GM18861 (cell line): Measurements from ENCODE around the gene SVEP1.

Experiments
- ATAC-seq: cut with Tn5 transposase; IDR thresholded peaks from one replicate; pipeline ENCODE4 v1.9.1; 2021; ENCODE audit not compliant: unreplicated experiment

Gene SVEP1

GRCh38 chr9:110528645-110529044 is 50.9 kb downstream of the SVEP1 start:
- ATAC-seq: no peak

GRCh38 chr9:110526426-110526825 is 53.1 kb downstream of the SVEP1 start:
- ATAC-seq: no peak

DNA sequence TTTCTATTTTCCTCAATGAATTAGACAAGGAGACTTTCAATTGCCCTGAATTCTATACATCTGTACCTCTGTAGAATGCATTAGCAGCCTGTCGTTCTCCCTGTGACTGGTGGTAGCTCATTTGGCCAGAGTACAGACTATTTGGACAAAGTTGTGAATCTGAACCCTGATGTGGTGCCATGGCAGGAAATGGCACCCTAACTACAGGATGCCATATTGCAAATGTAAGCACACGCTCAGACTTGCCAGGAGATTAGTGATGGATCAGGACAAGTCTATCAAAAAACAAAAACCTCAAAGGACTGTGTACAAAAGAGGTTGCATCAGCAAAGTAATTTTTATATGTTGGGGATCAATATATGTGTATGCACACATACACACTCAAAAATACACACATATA is 58.3 kb downstream of the SVEP1 start:
- no peak for ATAC-seq

GRCh38 chr9:110520120-110520701 is 59.3 kb downstream of the SVEP1 start:
- ATAC-seq: no peak

GRCh38 chr9:110517483-110517882 is 62.1 kb downstream of the SVEP1 start:
- no peak for ATAC-seq

DNA sequence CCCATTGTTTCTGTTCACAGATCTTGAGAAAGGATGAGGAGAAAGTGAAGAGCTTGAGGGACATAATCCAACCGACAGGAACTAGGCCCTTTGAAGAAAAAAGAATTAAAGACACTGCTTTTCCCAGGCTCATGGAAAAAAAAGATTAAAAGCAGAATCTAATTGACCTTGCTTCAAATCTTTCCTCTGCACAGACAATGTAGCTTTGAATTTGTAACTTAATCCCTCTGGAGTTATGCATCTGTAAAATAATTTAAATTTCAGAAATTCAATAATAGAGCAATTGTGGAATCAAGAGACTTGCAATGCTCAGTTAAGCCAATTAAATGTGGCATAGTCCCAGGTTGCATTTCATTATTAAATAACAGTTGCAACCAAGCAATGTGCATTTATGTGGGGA is 64.6 kb downstream of the SVEP1 start:
- no peak for ATAC-seq

GRCh38 chr9:110512817-110513216 is 66.7 kb downstream of the SVEP1 start:
- no peak for ATAC-seq

GRCh38 chr9:110509792-110510191 is 69.7 kb downstream of the SVEP1 start:
- no peak for ATAC-seq

GRCh38 chr9:110502842-110503241 is 76.7 kb downstream of the SVEP1 start:
- ATAC-seq: no peak

- no peak for ATAC-seq
Measured at GRCh38 chr9:110499608-110500007, 79.9 kb downstream of the SVEP1 start.

- no peak for ATAC-seq
Measured at GRCh38 chr9:110487196-110487595, 92.3 kb downstream of the SVEP1 start.

DNA sequence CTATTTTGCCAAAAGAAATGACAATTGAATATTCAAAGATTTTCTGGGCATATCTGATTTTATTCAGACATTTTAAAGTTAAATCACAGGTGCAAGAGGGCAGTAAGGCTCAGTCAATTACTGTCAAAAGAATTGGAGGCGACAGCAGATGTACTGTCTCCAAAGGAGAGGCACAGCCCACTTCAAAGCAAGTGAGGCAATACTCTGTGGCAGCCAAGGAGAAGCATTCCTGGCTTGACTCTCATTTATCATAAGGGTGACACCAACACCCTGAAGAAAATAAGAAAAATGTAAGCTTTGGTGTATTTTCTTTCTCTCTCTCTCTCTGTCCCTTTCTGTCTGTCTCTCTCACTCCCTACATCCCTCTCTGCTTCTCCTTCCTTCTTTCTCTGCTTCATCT is 93.3 kb downstream of the SVEP1 start:
- ATAC-seq: no peak

- no peak for ATAC-seq
Measured at GRCh38 chr9:110479481-110479880, 100.1 kb downstream of the SVEP1 start.

GRCh38 chr9:110476251-110476650 is 103.3 kb downstream of the SVEP1 start:
- no peak for ATAC-seq

DNA sequence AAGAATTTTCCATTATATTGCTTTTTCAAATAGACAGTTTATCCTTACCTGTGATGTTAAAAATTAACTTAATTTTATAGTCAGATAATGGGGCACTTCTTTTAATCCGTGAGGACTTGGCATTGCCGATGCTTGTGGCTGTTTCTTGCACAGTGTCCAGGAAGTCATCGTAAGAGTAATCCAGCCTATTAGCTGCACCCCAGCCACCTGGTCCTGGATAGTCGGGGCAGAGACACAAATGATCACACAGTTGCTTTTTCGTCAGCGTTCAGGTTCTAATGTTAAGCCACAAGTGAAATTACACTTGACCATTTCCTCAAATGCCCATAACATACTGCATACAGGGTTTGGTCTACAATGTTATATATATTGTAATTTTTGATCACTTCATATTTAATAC is 107.4 kb downstream of the SVEP1 start:
- ATAC-seq: no peak

GRCh38 chr9:110468950-110469349 is 110.6 kb downstream of the SVEP1 start:
- ATAC-seq: no peak

- ATAC-seq: no peak
Measured at GRCh38 chr9:110465190-110465589, 114.4 kb downstream of the SVEP1 start.

DNA sequence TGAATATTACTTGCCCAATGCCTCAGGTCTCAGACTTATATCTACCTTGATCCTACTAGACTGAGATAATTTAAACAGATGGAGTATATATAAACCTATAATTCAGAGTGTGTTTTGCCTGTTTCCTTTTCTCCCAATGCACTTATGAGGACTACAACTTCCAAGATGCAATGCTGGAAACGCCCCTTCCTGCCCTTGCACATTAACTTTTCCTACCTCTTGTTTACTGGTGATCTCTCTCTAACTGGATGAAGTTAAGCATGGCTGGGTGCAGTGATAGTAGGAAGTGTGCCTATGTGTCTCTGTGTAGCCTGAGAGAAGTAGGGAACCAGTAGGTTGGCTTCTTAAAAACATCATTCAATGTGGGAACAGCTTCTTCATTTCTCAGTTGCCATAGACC is 115.2 kb downstream of the SVEP1 start:
- no peak for ATAC-seq

- ATAC-seq: no peak
Measured at GRCh38 chr9:110463499-110463898, 116.0 kb downstream of the SVEP1 start.

DNA sequence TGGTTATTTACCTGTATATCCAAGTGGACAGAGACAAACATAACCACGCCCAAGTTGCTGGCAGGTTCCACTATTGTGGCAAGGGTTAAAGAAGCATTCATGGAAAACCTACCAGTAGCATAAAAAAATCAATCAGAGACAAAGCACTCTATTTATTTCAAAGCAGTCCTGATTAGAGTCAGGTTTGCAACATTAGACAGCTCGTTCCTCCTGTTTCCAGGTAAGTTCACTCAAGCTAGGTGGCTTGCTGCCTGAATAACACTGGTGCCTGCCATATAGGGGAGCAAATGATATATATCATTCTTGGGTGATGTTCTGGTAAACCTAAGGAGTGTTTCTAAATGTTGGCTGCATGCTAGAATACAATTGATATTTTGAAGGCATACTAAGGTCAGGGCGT is 122.3 kb downstream of the SVEP1 start:
- ATAC-seq: no peak

DNA sequence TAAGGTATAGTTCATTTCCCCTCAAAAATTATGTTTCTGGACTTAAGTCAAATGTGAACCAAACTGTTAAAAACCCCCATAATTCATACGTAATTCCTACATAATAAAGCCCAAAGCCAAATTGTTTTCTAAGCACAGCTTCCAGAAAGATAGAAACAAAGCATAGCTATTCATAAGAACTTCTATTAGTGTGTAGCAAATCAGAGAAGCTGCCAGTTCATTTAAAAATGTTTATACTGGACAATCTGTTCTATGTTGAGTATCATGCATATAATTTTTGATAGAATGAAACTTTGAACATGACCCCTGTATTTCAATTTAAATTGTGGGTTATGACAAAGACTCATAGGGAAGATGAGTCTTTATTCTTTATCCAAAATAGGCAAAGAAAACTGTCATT is 122.9 kb downstream of the SVEP1 start:
- no peak for ATAC-seq

DNA sequence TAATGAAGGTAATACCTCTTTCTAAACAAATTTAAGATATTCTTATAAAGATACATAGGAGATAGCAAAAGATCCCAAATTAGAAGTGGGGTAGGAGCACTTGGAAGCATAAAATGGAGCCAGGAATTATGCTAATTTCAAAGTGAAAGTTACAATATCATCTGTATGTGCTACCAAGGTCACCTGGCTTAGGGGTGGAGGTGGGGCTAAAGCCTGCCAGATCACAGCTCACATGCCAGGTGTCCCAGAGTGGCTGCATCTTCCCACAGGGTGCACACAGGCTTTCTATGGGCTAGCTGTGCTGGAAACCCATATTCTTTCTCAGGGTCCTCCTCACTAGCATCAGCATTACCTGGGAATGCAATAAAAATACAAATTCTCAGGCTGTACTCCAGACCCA is 123.7 kb downstream of the SVEP1 start:
- ATAC-seq: no peak

- no peak for ATAC-seq
Measured at GRCh38 chr9:110452227-110452801, 127.2 kb downstream of the SVEP1 start.
